Liver (tissue), 9 donors: ENCODE data around the gene SLC29A3. TPM values are rescaled to one million over a fixed set of nuclear protein-coding genes. Genes with fewer than 3 reads are reported as not detected.

ENCODE experiments used
- DNase-seq: peaks from one replicate; pipeline ENCODE4 v3.0.0-alpha.2; 2017; ENCODE audit warnings: low spot score
- H3K27ac ChIP-seq, 2 donors: one replicate each; pipeline ENCODE4 v1.7.0; 2013; ENCODE audit warnings: inconsistent platforms in 2 of 2, low read length in 2 of 2, control low read depth in 1 of 2, low read depth in 1 of 2, mild to moderate bottlenecking in 1 of 2
- H3K27me3 ChIP-seq, 4 donors: one replicate each; pipeline versions ENCODE4 v1.6.1 to v1.7.0; 2013; ENCODE audit warnings: low read length in 3 of 4, inconsistent platforms in 1 of 4, mild to moderate bottlenecking in 1 of 4, moderate library complexity in 1 of 4; ENCODE audit not compliant: control insufficient read depth in 4 of 4, insufficient read depth in 4 of 4
- H3K36me3 ChIP-seq, 4 donors: one replicate each; pipeline versions ENCODE4 v1.6.1 to v1.7.0; 2013; ENCODE audit warnings: low read length in 3 of 4, mild to moderate bottlenecking in 3 of 4, low read depth in 1 of 4, moderate library complexity in 1 of 4; ENCODE audit not compliant: control insufficient read depth in 4 of 4, insufficient read depth in 3 of 4
- H3K4me1 ChIP-seq, 4 donors: one replicate each; pipeline versions ENCODE4 v1.6.1 to v1.7.0; 2013; ENCODE audit warnings: low read length in 3 of 4, mild to moderate bottlenecking in 3 of 4, moderate library complexity in 1 of 4; ENCODE audit not compliant: control insufficient read depth in 4 of 4, insufficient read depth in 4 of 4
- H3K4me3 ChIP-seq, 3 donors: one replicate each; pipeline versions ENCODE4 v1.6.1 to v1.7.0; 2013; ENCODE audit warnings: low read length in 3 of 3, control low read depth in 1 of 3, low read depth in 1 of 3, mild to moderate bottlenecking in 1 of 3
- H3K9ac ChIP-seq, 2 donors: one replicate each; pipeline ENCODE4 v1.7.0; 2013; ENCODE audit warnings: low read length in 2 of 2, mild to moderate bottlenecking in 2 of 2, moderate library complexity in 2 of 2, control low read depth in 1 of 2, low read depth in 1 of 2
- H3K9me3 ChIP-seq, 4 donors: one replicate each; pipeline versions ENCODE4 v1.6.1 to v1.7.0; 2013; ENCODE audit warnings: low read length in 3 of 4; ENCODE audit not compliant: control insufficient read depth in 4 of 4
- ATF3 ChIP-seq: IDR thresholded peaks from 2 replicates; pipeline ENCODE4 v1.6.1; 2016; ENCODE audit warnings: antibody characterized with exemption
- CTCF ChIP-seq: fragments of 150-350 bp; IDR thresholded peaks from 2 replicates; pipeline ENCODE4 v1.5.1; 2017; ENCODE audit warnings: improper control_type of control experiment, low read depth, low read length; ENCODE audit not compliant: missing input control
- EGR1 ChIP-seq, 2 donors: IDR thresholded peaks; 2 replicates each; pipeline ENCODE4 v1.6.1; 2016 to 2018; ENCODE audit warnings: antibody characterized with exemption in 2 of 2, low read depth in 2 of 2
- FOXA1 ChIP-seq: IDR thresholded peaks from 2 replicates; pipeline ENCODE4 v1.6.1; 2016; ENCODE audit warnings: antibody characterized with exemption
- FOXA2 ChIP-seq: IDR thresholded peaks from 2 replicates; pipeline ENCODE4 v1.6.1; 2016; ENCODE audit warnings: antibody characterized with exemption
- GABPA ChIP-seq, 2 donors: IDR thresholded peaks in 1 of 2; conservative IDR thresholded peaks in 1 of 2; 2 replicates each; pipeline ENCODE4 v1.6.1; 2016; ENCODE audit warnings: antibody characterized with exemption in 2 of 2, mild to moderate bottlenecking in 1 of 2, moderate library complexity in 1 of 2
- JUND ChIP-seq, 2 donors: IDR thresholded peaks; 2 replicates each; pipeline ENCODE4 v1.6.1; 2016; ENCODE audit warnings: antibody characterized with exemption in 2 of 2
- MAX ChIP-seq: IDR thresholded peaks from 2 replicates; pipeline ENCODE4 v1.6.1; 2016; ENCODE audit warnings: antibody characterized with exemption
- NR2F2 ChIP-seq: IDR thresholded peaks from 2 replicates; pipeline ENCODE4 v1.6.1; 2016; ENCODE audit warnings: antibody characterized with exemption
- RAD21 ChIP-seq, 2 donors: IDR thresholded peaks; 2 replicates each; pipeline ENCODE4 v1.6.1; 2016; ENCODE audit warnings: antibody characterized with exemption in 2 of 2, mild to moderate bottlenecking in 2 of 2
- REST ChIP-seq: IDR thresholded peaks from 2 replicates; pipeline ENCODE4 v1.6.1; 2016; ENCODE audit warnings: antibody characterized with exemption, mild to moderate bottlenecking
- SP1 ChIP-seq: IDR thresholded peaks from 2 replicates; pipeline ENCODE4 v1.6.1; 2018; ENCODE audit warnings: antibody characterized with exemption, mild to moderate bottlenecking
- TAF1 ChIP-seq: conservative IDR thresholded peaks from 2 replicates; pipeline ENCODE4 v1.6.1; 2016; ENCODE audit warnings: antibody characterized with exemption, mild to moderate bottlenecking
- ZBTB33 ChIP-seq: IDR thresholded peaks from 2 replicates; pipeline ENCODE4 v1.6.1; 2016; ENCODE audit warnings: antibody characterized with exemption
- WGBS: extraction: QIAGEN DNeasy Blood & Tissue Kit; methylation state at CpG from one replicate; pipeline ENCODE4 v1.1.7; 2013; 5-methylcytosine and 5-hydroxymethylcytosine counted together
- polyA plus RNA-seq, 2 donors: library from polyadenylated mRNA; stranded (reverse) in 1 of 2; unstranded in 1 of 2; fragments of 200-250 nt in 1 of 2; fragments of >200 nt in 1 of 2; fragmentation: Nextera tagmentation in 1 of 2; extraction: Ambion mirVana in 1 of 2; gene quantifications; one replicate each; pipeline versions ENCODE4 v1.2.1 to v1.2.3, GENCODE V29; 2013 to 2015
- total RNA-seq, 2 donors: library from RNA; depleted of rRNA; stranded (reverse); fragments of >200 nt; gene quantifications; one replicate each; pipeline ENCODE4 v1.2.3, GENCODE V29; 2014
- donor health status: healthy.
- donor health status: healthy.
- donor health status: healthy.
- donor health status: healthy.
- donor health status: healthy.

SLC29A3 gene
- total and polyA plus RNA-seq, 4 donors, result 3.1 to 11.9 (median 5.3) TPM

DNA sequence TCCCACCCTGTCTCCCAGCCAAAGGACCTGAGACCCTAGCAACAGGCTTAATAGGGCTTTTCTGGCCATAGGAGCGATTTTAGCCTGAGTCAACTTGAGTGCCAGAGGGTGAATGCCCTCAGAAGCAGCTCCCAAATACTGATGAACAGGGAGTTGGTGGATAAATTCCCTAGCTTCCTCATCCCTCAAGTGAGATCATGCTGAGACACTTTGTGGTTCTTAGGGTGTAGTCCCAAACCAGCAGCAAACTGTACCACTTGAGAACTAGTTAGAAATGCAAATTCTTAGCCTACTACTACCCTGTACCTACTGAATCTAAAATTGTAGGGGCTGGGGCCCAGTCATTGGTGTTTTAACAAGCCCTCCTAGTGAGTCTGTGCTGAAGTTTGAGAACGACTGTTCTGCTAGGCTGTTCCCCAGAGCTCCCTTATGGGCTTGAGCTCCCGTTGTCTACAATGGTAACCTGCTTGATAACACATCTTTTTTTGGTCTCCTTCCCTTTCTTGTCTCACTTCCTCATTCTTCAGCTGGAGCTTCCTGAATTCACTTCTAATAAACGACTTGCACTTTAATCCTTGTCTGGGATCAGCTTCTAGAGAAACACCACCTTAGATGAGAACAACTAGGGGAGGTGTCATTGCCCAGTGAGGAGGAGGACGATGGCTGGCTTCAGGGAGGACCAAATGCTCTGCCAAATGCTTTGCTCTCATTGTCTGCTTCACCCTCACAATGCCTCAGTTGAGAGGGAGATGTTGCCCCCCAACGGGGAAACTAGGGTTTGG lies 59.5 kb downstream of the SLC29A3 start:
- Histone ChIP-seq H3K9me3 (no peaks in the 10 kb centered on the region), H3K9ac (no peak overlapping the region), H3K4me3 (no peak overlapping the region), H3K36me3 (no peaks in the 10 kb centered on the region), H3K27me3 (no peaks in the 10 kb centered on the region), H3K4me1 (peaks cover 0 to 11% (median 7%) of the 10 kb centered on the region in 4 donors), H3K27ac (no peak overlapping the region)
- no peak for TF ChIP-seq ZBTB33
- no peak for TF ChIP-seq REST
- no peak for TF ChIP-seq FOXA2
- no peak for TF ChIP-seq FOXA1
- TF ChIP-seq NR2F2, result no peak
- no peak for TF ChIP-seq GABPA (IDR thresholded peaks at IDR 0.05 in 1 of 2, conservative IDR thresholded peaks at IDR 0.05 in 1 of 2)
- no peak for TF ChIP-seq ATF3
- DNase-seq, result no peak
- 68% methylated on average over 6 of the region's 6 CpGs for WGBS

DNA sequence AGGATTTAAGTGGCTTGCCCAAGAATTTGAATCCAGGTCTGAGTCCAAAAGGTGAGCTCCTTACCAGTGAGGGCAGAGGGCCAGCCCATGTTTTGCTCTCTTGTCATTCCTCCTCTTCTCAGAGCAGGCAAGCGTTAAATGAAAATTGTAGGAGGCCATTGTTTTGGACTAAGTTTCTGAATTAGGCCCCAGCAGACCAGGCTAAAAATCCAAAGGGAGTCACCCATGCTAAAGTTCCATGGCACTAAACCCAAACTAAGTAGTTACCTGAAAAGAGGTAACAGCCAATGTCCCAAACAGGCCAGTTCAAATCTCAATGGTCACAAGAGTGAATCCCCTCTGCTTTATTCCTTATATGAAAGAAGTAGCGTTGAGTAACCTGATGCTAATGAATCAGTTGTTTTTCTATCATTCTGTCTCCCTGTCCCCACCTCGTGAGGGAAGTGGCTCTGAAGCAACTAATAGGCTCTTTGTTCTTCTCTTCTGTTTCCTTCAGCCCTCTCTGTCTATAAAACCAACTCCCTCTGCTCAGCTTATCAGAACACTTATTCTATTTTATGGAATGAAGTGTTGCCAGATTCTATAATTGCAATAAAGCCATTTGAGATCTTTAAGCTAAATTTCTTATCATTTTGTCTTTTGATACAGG lies 60.2 kb downstream of the SLC29A3 start:
- peaks cover 0 to 11% (median 7%) of the 10 kb centered on the region in 4 donors for H3K4me1 ChIP-seq
- no peak overlapping the region for H3K4me3 ChIP-seq
- no peaks in the 10 kb centered on the region for H3K27me3 ChIP-seq
- WGBS, result 79% methylated on average over 3 of the region's 3 CpGs
- no peak overlapping the region for H3K27ac ChIP-seq
- TF ChIP-seq JUND (IDR thresholded peaks at IDR 0.05) (no peak), GABPA (IDR thresholded peaks at IDR 0.05 in 1 of 2, conservative IDR thresholded peaks at IDR 0.05 in 1 of 2) (no peak), REST (no peak), MAX (no peak), TAF1 (no peak), EGR1 (IDR thresholded peaks at IDR 0.05; ENCODE audit: low read depth in 2 of 2) (no peak), RAD21 (IDR thresholded peaks at IDR 0.05) (no peak), FOXA2 (no peak), CTCF (no peak), SP1 (no peak)
- H3K9ac ChIP-seq, result no peak overlapping the region
- H3K36me3 ChIP-seq, result no peaks in the 10 kb centered on the region
- H3K9me3 ChIP-seq, result no peaks in the 10 kb centered on the region
- no peak for DNase-seq
